HepG2 (cell line): ENCODE measurements around the gene GDF15. TPM values are rescaled to one million over a fixed set of nuclear protein-coding genes. Genes with fewer than 3 reads are reported as not detected.
A peak's percentile ranks its signal among the peaks of the same experiment; 100 is the strongest.

Source experiments
- CCAR2 ChIP-seq: fragments of 200-400 bp; formaldehyde crosslinking; optimal IDR thresholded peaks from 2 replicates; pipeline ENCODE3; 2018; ENCODE audit warnings: low read depth, mild to moderate bottlenecking, low read length, moderate library complexity
- EZH2 ChIP-seq: conservative IDR thresholded peaks from 2 replicates; pipeline ENCODE4 v1.6.1; 2012; ENCODE audit warnings: mild to moderate bottlenecking, low read depth, low read length, moderate library complexity
- FOXJ3 ChIP-seq: sonication (generic); formaldehyde crosslinking; IDR thresholded peaks from 2 replicates; pipeline ENCODE4 v1.4.0; 2020; ENCODE audit warnings: missing genetic modification reagents, mild to moderate bottlenecking, borderline replicate concordance
- ZFP1 ChIP-seq: IDR thresholded peaks from 2 replicates; pipeline ENCODE4 v1.6.1; 2016
- ZNF17 ChIP-seq: sonication (generic); formaldehyde crosslinking; IDR thresholded peaks from 2 replicates; pipeline ENCODE4 v1.5.0; 2020; ENCODE audit warnings: mild to moderate bottlenecking, missing genetic modification reagents
- ZNF607 ChIP-seq: sonication (generic); formaldehyde crosslinking; IDR thresholded peaks from 2 replicates; pipeline ENCODE4 v1.5.1; 2020; ENCODE audit warnings: missing genetic modification reagents, mild to moderate bottlenecking, borderline replicate concordance
- ZNF687 ChIP-seq: sonication (generic); formaldehyde crosslinking; IDR thresholded peaks from 2 replicates; pipeline ENCODE4 v1.5.1; 2020; ENCODE audit warnings: mild to moderate bottlenecking, missing genetic modification reagents, moderate library complexity
- polyA plus RNA-seq, 8 experiments: library from polyadenylated mRNA; depleted of rRNA in 3 of 8; stranded (reverse) in 7 of 8; unstranded in 1 of 8; fragments of >200 nt; fragmentation: Illumina TruSeq in 4 of 8; extraction: Trizol in 4 of 8; gene quantifications; 2 replicates each; pipeline versions ENCODE4 v1.2.1 to v1.2.3, GENCODE V29; 2011 to 2016; ENCODE audit warnings: low read depth in 4 of 8, missing spikeins in 1 of 8, mixed read lengths in 1 of 8; ENCODE audit not compliant: insufficient read depth in 1 of 8
- total RNA-seq, 5 experiments: library from RNA; depleted of rRNA; stranded (reverse); fragments of >200 nt; fragmentation: Illumina TruSeq; extraction: Trizol; gene quantifications; 2 replicates each; pipeline ENCODE4 v1.2.3, GENCODE V29; 2016; ENCODE audit warnings: low read depth in 1 of 5
- TF ChIP-seq, protein P1 (sequence below): IDR thresholded peaks from 2 replicates; pipeline ENCODE4 v1.6.1; 2016; ENCODE audit warnings: missing compliant biosample characterization, missing genetic modification reagents, borderline replicate concordance
- TF ChIP-seq, protein P2 (sequence below), 2 experiments: sonication (generic) in 1 of 2; formaldehyde crosslinking in 1 of 2; IDR thresholded peaks; 2 replicates each; pipeline versions ENCODE4 v1.4.0 to v1.6.1; 2016 to 2020; ENCODE audit warnings: borderline replicate concordance in 1 of 2, low read depth in 1 of 2, mild to moderate bottlenecking in 1 of 2, missing genetic modification reagents in 1 of 2
- TF ChIP-seq, protein P3 (sequence below): sonication (generic); formaldehyde crosslinking; IDR thresholded peaks from 2 replicates; pipeline ENCODE4 v1.5.0; 2020; ENCODE audit warnings: mild to moderate bottlenecking, missing genetic modification reagents

GDF15 gene
- total and polyA plus RNA-seq, 2 of the 13 experiments (the other 11 are each of a cell fraction or from before 2014, with no cell fraction given), result 146 to 422 TPM

GRCh38 chr19:18396471-18397241 lies 10.7 kb downstream of the GDF15 start (continued):
- TF ChIP-seq, protein P1, sequence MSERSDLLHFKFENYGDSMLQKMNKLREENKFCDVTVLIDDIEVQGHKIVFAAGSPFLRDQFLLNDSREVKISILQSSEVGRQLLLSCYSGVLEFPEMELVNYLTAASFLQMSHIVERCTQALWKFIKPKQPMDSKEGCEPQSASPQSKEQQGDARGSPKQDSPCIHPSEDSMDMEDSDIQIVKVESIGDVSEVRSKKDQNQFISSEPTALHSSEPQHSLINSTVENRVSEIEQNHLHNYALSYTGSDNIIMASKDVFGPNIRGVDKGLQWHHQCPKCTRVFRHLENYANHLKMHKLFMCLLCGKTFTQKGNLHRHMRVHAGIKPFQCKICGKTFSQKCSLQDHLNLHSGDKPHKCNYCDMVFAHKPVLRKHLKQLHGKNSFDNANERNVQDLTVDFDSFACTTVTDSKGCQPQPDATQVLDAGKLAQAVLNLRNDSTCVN (CRISPR knock-in tag), result no peak
- no peak for TF ChIP-seq ZNF17 (CRISPR knock-in tag)
- TF ChIP-seq, protein P2, sequence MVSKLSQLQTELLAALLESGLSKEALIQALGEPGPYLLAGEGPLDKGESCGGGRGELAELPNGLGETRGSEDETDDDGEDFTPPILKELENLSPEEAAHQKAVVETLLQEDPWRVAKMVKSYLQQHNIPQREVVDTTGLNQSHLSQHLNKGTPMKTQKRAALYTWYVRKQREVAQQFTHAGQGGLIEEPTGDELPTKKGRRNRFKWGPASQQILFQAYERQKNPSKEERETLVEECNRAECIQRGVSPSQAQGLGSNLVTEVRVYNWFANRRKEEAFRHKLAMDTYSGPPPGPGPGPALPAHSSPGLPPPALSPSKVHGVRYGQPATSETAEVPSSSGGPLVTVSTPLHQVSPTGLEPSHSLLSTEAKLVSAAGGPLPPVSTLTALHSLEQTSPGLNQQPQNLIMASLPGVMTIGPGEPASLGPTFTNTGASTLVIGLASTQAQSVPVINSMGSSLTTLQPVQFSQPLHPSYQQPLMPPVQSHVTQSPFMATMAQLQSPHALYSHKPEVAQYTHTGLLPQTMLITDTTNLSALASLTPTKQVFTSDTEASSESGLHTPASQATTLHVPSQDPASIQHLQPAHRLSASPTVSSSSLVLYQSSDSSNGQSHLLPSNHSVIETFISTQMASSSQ (IDR thresholded peaks at IDR 0.05; ENCODE audit: low read depth), result no peak
- TF ChIP-seq, protein P2 (CRISPR knock-in tag; IDR thresholded peaks at IDR 0.05; ENCODE audit: borderline replicate concordance), result peak; percentile 49; the same call in 1 of the 2 replicates
- TF ChIP-seq ZNF607 (CRISPR knock-in tag), result no peak
- TF ChIP-seq, protein P3, sequence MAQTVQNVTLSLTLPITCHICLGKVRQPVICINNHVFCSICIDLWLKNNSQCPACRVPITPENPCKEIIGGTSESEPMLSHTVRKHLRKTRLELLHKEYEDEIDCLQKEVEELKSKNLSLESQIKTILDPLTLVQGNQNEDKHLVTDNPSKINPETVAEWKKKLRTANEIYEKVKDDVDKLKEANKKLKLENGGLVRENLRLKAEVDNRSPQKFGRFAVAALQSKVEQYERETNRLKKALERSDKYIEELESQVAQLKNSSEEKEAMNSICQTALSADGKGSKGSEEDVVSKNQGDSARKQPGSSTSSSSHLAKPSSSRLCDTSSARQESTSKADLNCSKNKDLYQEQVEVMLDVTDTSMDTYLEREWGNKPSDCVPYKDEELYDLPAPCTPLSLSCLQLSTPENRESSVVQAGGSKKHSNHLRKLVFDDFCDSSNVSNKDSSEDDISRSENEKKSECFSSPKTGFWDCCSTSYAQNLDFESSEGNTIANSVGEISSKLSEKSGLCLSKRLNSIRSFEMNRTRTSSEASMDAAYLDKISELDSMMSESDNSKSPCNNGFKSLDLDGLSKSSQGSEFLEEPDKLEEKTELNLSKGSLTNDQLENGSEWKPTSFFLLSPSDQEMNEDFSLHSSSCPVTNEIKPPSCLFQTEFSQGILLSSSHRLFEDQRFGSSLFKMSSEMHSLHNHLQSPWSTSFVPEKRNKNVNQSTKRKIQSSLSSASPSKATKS (CRISPR knock-in tag), result no peak
- TF ChIP-seq FOXJ3 (CRISPR knock-in tag), result no peak
- TF ChIP-seq ZFP1 (CRISPR knock-in tag), result no peak
- no peak for TF ChIP-seq EZH2
- peak; percentile 99 for TF ChIP-seq ZNF687 (CRISPR knock-in tag)
- no peak for TF ChIP-seq CCAR2
